Motor neuron (in vitro differentiated cells): ENCODE measurements around the gene CKMT2. TPM values are rescaled to one million over a fixed set of nuclear protein-coding genes. Genes with fewer than 3 reads are reported as not detected.
A peak's percentile ranks its signal among the peaks of the same experiment; 100 is the strongest.

Experiments used
- ATAC-seq, 8 experiments: fragments of 200-7000 bp; cut with Tn5 transposase; replicated peaks in 6 of 8; 2 replicates each; pipeline ENCODE4 v1.8.0; 2021; ENCODE audit warnings: mild to moderate bottlenecking in 8 of 8, moderate library complexity in 8 of 8
- H3K27ac ChIP-seq, 2 donors: fragments of 250-450 bp; sonication (Bioruptor Pico); 2 replicates each; pipeline ENCODE4 v1.9.0; 2021; ENCODE audit warnings: antibody characterized with exemption in 2 of 2, mild to moderate bottlenecking in 2 of 2, moderate library complexity in 1 of 2
- H3K4me1 ChIP-seq, 2 donors: fragments of 250-450 bp; sonication (Bioruptor Pico); replicated peaks in 1 of 2; 2 replicates each; pipeline ENCODE4 v1.6.1; 2021; ENCODE audit warnings: antibody characterized with exemption in 2 of 2, mild to moderate bottlenecking in 2 of 2, moderate library complexity in 1 of 2
- H3K4me3 ChIP-seq, 5 donors: fragments of 250-450 bp; sonication (Bioruptor Pico); 2 replicates each; pipeline ENCODE4 v1.9.0; 2021; ENCODE audit warnings: antibody characterized with exemption in 5 of 5, mild to moderate bottlenecking in 5 of 5, moderate library complexity in 4 of 5
- WGBS, 10 experiments: fragments of 450-650 bp; shearing (Covaris generic); methylation state at CpG; one replicate each; pipeline ENCODE4 v1.0.0; 2022; 5-methylcytosine and 5-hydroxymethylcytosine counted together
- in situ Hi-C, 9 experiments: fragments of 400-800 bp; cut with MboI; loops; one replicate each; pipeline ENCODE4 v1.15.0; 2021; ENCODE audit warnings: low sequenced_read_pairs in 9 of 9, low pct_unique_long_range_greater_than_20kb in 2 of 9; ENCODE audit not compliant: unreplicated experiment in 9 of 9
- total RNA-seq, 8 experiments: library from RNA; unstranded; fragments of 300-600 nt; gene quantifications; 2 replicates each; pipeline versions ENCODE4 v1.2.3 to v1.2.4, GENCODE V29; 2022

CKMT2 gene
- total RNA-seq, 8 experiments from 2014 or later = 0.27 to 6.9 (median 1.3) TPM

DNA sequence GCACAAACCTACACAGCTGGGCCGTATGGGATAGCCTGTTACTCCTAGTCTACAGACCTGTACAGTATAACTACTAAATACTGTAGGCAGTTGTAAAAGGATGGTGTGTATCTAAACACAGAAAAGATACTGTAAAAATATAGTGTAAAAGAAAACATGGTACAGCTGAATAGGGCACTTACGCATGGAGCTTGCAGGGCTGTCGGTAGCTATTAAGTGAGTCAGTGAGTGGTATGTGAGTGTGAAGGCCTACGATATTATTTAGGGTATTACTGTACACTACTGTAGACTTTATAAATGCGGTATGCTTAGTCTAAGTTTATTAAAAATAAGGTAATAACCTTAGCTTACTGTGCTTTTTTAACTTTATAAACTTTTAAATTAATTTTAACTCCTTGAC, 69.5 kb downstream of the CKMT2 start:
- Histone ChIP-seq H3K27ac (peak overlapping the region in 1 of 2 donors; percentile 87), H3K4me3 (peak overlapping the region in 4 of 5 donors; percentile 57 to 78 (median 69)), H3K4me1 (peaks cover 13 to 15% of the 10 kb centered on the region in 2 donors)
- 77 to 100% (median 93%) methylated on average over 1 to 5 of the region's 5 CpGs; no CpG with 5 or more reads in 1 of the 10 experiments for WGBS, 10 experiments
- in situ Hi-C loops = no loop called here
- no peak for ATAC-seq

DNA sequence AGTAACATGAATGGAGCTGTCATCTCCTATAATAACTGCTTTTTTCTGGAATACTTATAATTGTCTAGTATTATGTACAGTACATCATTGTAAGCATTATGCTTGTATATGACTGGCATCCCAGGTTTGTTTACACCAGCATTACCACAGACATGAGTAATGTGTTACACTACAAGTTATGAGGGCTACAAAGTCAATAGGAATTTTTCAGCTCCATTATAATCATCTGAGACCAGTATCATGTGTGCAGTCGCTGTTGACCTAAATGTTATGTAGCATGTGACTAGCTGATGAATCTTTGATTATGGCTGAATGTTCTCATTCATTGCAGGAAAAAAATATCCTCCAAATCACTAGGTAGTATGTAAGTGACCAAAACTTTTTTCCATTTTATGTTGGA, 70.4 kb downstream of the CKMT2 start:
- in situ Hi-C loops = no loop called here
- Histone ChIP-seq H3K4me1 (peaks cover 13 to 16% of the 10 kb centered on the region in 2 donors), H3K4me3 (no peak overlapping the region), H3K27ac (no peak overlapping the region)
- no peak for ATAC-seq
- 0 to 100% (median 75%) methylated on average over 1 of the region's 1 CpG; no CpG with 5 or more reads in 5 of the 10 experiments for WGBS, 10 experiments

DNA sequence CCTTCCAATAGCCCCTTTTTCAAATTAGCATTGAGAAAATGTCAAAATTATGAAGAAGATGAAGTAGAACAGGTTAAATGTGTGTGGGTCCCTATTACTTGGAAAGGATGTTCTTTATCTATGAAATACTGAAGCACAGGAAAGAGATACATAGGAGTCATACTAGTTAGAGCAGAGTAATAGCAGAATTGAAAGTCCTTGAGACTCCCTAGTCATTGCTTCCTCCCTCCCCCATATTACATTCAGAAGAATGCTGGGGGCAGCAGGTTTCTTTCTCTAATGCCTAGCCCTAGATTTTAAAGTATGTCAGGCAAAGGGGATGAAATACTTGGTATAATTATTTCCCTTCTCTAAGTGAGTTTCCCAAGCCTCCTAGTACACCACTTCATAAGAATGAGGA, 72.7 kb downstream of the CKMT2 start:
- H3K27ac ChIP-seq = no peak overlapping the region
- no peak overlapping the region for H3K4me3 ChIP-seq
- in situ Hi-C loops = no loop called here
- ATAC-seq = no peak
- H3K4me1 ChIP-seq = peaks cover 5 to 10% of the 10 kb centered on the region in 2 donors

DNA sequence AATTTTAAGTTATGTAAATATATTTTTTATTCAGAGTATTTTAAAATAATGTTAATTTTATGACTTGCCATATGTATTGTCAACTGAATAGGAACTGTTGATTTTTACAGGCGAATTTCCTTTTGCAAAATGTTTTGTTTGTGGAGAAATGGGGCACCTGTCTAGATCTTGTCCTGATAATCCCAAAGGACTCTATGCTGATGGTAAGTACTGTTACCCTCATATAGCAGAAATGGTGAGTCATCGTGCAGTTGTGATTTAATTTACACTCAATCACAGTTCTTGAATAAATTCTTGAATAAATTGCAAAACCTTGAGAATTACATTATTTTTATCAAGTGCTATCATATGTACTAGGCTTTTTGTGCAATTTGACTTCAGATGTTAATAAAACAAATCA, 75.7 kb downstream of the CKMT2 start:
- no peak overlapping the region for H3K27ac ChIP-seq
- WGBS, 10 experiments = 0 to 100% (median 81%) methylated on average over 1 to 2 of the region's 2 CpGs; no CpG with 5 or more reads in 1 of the 10 experiments
- peaks cover 0 to 3% of the 10 kb centered on the region in 2 donors for H3K4me1 ChIP-seq
- H3K4me3 ChIP-seq = no peak overlapping the region
- in situ Hi-C loops = no loop called here
- peak in 5 of 8 experiments; percentile 29 to 74 (median 41) for ATAC-seq

DNA sequence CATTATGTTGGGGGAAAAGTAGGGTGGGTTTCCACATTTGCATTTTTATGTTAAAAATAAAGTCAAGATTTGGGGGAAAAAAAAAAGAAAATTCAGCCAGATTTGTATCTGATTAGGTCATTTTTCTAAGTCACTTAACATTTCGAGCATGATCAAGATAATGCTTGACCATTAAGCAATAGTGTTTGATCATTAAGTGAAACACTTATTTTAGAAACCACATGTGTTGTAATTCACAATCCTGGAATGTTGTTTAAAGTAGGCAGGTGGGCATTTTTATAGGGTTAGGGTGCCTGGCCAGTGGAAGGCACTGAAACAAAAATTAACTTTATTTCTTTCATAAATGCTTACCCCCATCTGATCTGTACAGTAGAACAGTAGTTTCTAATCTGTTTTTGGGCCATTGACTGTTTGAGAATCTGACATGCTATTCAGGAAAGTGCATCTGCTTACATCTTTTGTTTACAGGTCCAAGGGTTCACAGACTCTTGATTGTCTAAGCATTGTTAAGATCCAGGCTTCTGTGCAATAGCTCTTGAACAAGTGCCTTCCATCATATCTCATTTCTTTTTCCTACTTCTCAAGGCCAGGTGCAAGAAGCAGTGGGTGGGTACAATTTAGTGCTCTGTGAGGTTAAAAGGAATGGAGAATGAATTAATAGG, 77.4 kb downstream of the CKMT2 start:
- in situ Hi-C loops = no loop called here
- 60 to 100% (median 93%) methylated on average over 1 of the region's 1 CpG; no CpG with 5 or more reads in 1 of the 10 experiments for WGBS, 10 experiments
- no peak overlapping the region for H3K27ac ChIP-seq
- ATAC-seq = no peak
- H3K4me3 ChIP-seq = no peak overlapping the region
- H3K4me1 ChIP-seq = peaks cover 0 to 3% of the 10 kb centered on the region in 2 donors

DNA sequence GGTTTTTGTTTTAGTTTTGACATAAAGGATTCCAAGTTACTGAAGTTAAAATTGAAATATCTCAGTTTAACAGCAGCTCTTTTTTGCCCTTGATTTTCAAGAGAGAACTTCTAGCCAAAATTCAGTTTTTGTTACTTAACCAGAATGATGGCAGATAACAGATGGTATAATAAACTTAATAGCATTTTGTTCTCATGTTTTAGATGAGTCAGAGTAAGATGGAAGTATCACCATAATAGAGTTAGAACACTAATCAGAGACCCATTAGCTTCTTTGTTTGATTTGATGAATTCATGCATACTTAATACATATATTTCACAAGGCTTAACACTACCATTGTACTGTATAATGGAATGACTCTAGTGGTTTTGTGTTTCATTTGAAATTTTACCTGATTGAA, 80.2 kb downstream of the CKMT2 start:
- in situ Hi-C loops = no loop called here
- no peak overlapping the region for H3K27ac ChIP-seq
- ATAC-seq = peak in 1 of 8 experiments; percentile 35
- no peak overlapping the region for H3K4me3 ChIP-seq
- peaks cover 0 to 3% of the 10 kb centered on the region in 2 donors for H3K4me1 ChIP-seq

DNA sequence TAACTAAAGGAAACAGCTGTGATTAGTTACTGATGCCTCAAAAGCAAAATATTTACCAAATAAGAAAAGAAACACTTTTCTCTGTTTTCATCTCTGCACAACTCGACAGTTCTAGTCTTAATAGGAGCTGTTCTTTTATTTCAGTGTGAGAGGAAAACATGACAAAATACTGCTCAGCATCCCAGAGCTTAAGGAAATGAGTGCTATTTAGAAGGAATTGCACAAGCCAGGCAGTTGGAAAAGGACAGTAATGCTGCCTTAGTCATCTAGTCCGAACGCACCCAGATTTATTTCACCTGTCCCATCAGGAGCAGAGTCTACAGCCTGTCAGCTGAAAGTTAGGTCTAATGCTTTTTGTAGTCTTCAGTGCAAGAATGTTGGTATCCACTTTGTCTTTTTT, 80.6 kb downstream of the CKMT2 start:
- WGBS, 10 experiments = 67 to 100% (median 100%) methylated on average over 1 to 3 of the region's 3 CpGs; no CpG with 5 or more reads in 1 of the 10 experiments
- no peak overlapping the region for H3K4me3 ChIP-seq
- no peak overlapping the region for H3K27ac ChIP-seq
- in situ Hi-C loops = no loop called here
- ATAC-seq = peak in 1 of 8 experiments; percentile 22
- H3K4me1 ChIP-seq = peaks cover 0 to 2% of the 10 kb centered on the region in 2 donors

DNA sequence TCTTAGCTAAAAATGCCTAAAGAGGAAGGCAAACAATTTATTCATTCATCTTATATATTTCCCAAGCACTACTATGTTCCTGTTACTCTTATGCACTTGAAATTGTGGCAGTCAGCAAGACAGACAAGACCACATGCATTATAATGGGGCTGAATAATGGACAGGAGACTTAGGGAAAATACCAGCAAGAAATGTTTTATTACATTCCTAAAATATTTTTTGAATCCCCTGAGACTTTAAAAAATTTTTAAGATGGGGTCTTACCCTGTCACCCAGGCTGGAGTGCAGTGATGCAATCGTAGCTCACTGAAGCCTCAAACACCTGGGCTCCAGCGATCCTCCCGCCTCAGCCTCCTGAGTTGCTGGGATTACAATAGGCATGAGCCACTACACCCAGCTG, 81.5 kb downstream of the CKMT2 start:
- ATAC-seq = no peak
- Histone ChIP-seq H3K27ac (no peak overlapping the region), H3K4me1 (no peaks in the 10 kb centered on the region), H3K4me3 (no peak overlapping the region)
- 57 to 100% (median 86%) methylated on average over 1 to 3 of the region's 3 CpGs; no CpG with 5 or more reads in 2 of the 10 experiments for WGBS, 10 experiments
- in situ Hi-C loops = no loop called here

DNA sequence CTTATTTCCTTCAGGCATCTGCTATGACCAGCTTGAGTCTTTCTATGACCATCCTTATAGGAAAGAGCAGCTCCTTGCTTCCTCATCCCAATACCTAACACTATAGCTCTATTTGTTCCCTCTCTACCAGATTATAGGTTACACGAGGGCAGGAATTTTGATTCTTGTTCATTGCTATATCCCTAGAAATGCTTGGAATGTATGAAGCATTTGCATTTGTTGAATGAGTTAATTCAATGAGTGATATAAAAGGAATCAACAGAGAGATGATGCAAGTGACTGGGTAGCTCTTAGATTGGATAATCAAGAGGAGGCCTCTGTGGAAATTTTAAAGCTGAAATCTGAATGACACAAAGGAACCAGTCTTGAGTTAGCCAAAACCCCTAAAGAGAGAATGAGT, 82.2 kb downstream of the CKMT2 start:
- Histone ChIP-seq H3K27ac (no peak overlapping the region), H3K4me1 (no peaks in the 10 kb centered on the region), H3K4me3 (no peak overlapping the region)
- in situ Hi-C loops = no loop called here
- peak in 3 of 8 experiments; percentile 34 to 79 (median 67) for ATAC-seq
- WGBS, 10 experiments = 14 to 100% (median 20%) methylated on average over 1 of the region's 1 CpG; no CpG with 5 or more reads in 5 of the 10 experiments

DNA sequence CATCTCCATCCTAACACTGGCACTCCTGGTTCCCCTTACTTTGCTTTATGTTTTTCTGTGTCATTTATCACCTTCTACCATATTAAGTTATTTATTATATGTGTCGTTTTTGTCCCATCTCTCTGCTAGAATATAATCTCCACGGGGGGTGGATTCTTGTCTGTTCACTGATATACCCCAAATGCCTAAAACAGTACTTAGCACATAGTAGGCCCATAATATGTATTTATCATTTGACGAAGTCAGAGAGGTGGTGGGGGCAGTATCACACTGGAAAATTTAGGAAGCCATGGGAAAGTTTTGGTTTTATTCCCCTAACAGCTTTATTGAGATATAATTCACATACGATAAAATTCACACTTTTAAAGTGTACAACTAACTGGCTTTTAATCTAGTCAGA, 82.7 kb downstream of the CKMT2 start:
- in situ Hi-C loops = no loop called here
- ATAC-seq = no peak
- no peak overlapping the region for H3K27ac ChIP-seq
- H3K4me1 ChIP-seq = no peaks in the 10 kb centered on the region
- H3K4me3 ChIP-seq = no peak overlapping the region
- WGBS, 10 experiments = 86 to 100% (median 96%) methylated on average over 1 to 4 of the region's 4 CpGs; no CpG with 5 or more reads in 1 of the 10 experiments

Other genes starting within 250 kb of the CKMT2 start
- 10 to 100 TPM; 19.4 to 36.1 (median 25.3) TPM for gene ZCCHC9, start 68.3 kb downstream of the CKMT2 start, total RNA-seq
- gene ACOT12, start 160.8 kb downstream of the CKMT2 start, total RNA-seq = 1 to 10 TPM in 1 of 8 experiments, under 1 TPM in 6, not detected in 1; 0.16 to 8.8 (median 0.27) TPM